Measurements from ENCODE around the gene CHST15. TPM values are rescaled to one million over a fixed set of nuclear protein-coding genes. Genes with fewer than 3 reads are reported as not detected.

The CHST15 gene
- total and polyA plus RNA-seq, 2 experiments from 2014 or later, result 0.06 to 0.11 TPM

GRCh38 chr10:124078714-124079113, 14.7 kb downstream of the CHST15 start:
- H3K79me2 ChIP-seq (ENCODE audit: insufficient read depth), result no peaks in the 10 kb centered on the region
- H2AFZ ChIP-seq, result no peak overlapping the region
- no peak for DNase-seq
- H3K4me1 ChIP-seq (ENCODE audit: insufficient read depth), result no peaks in the 10 kb centered on the region
- TF ChIP-seq EZH2 (IDR thresholded peaks at IDR 0.05; ENCODE audit: insufficient read depth, poor library complexity, severe bottlenecking) (no peak), EZH2phosphoT487 (IDR thresholded peaks at IDR 0.05; ENCODE audit: insufficient read depth, low read depth) (no peak)
- in situ Hi-C loops (cut with MboI), result no loop called here
- no peak overlapping the region for H3K4me3 ChIP-seq
- H3K36me3 ChIP-seq (ENCODE audit: low read depth), result no peaks in the 10 kb centered on the region
- no peaks in the 10 kb centered on the region for H3K9me3 ChIP-seq (ENCODE audit: low read depth)
- no peak overlapping the region for H3K4me2 ChIP-seq (ENCODE audit: unreplicated experiment)
- H3K27me3 ChIP-seq (replicated peaks; ENCODE audit: insufficient read depth), result peaks cover 46% of the 10 kb centered on the region
- no peak overlapping the region for H3K27ac ChIP-seq
- no peaks in the 10 kb centered on the region for H3F3A ChIP-seq (ENCODE audit: insufficient read depth)
- no peaks in the 10 kb centered on the region for H4K20me1 ChIP-seq (ENCODE audit: insufficient read depth)
- H3K9me2 ChIP-seq (ENCODE audit: insufficient read depth), result no peaks in the 10 kb centered on the region
- no peak overlapping the region for H3K9ac ChIP-seq

GRCh38 chr10:124078028-124078427, 15.4 kb downstream of the CHST15 start:
- no peak overlapping the region for H3K4me3 ChIP-seq
- no peak overlapping the region for H3K9ac ChIP-seq
- DNase-seq, result no peak
- no peak overlapping the region for H3K4me2 ChIP-seq (ENCODE audit: unreplicated experiment)
- H3K36me3 ChIP-seq (ENCODE audit: low read depth), result no peaks in the 10 kb centered on the region
- TF ChIP-seq EZH2phosphoT487 (IDR thresholded peaks at IDR 0.05; ENCODE audit: insufficient read depth, low read depth), result no peak
- TF ChIP-seq EZH2 (IDR thresholded peaks at IDR 0.05; ENCODE audit: insufficient read depth, poor library complexity, severe bottlenecking), result no peak
- peaks cover 51% of the 10 kb centered on the region for H3K27me3 ChIP-seq (replicated peaks; ENCODE audit: insufficient read depth)
- no peaks in the 10 kb centered on the region for H3F3A ChIP-seq (ENCODE audit: insufficient read depth)
- 32 to 35% methylated on average over 4 of the region's 4 CpGs for WGBS, 2 experiments (ENCODE audit: low coverage in 1 of 2, low lambda C conversion rate in 2 of 2, missing lambda C conversion rate in 2 of 2)
- no peaks in the 10 kb centered on the region for H3K9me3 ChIP-seq (ENCODE audit: low read depth)
- no peak overlapping the region for H3K27ac ChIP-seq
- no peaks in the 10 kb centered on the region for H3K4me1 ChIP-seq (ENCODE audit: insufficient read depth)
- no peaks in the 10 kb centered on the region for H3K9me2 ChIP-seq (ENCODE audit: insufficient read depth)
- no peaks in the 10 kb centered on the region for H4K20me1 ChIP-seq (ENCODE audit: insufficient read depth)
- no peaks in the 10 kb centered on the region for H3K79me2 ChIP-seq (ENCODE audit: insufficient read depth)
- in situ Hi-C loops (cut with MboI), result no loop called here
- no peak overlapping the region for H2AFZ ChIP-seq

GRCh38 chr10:124077208-124077993, 16.0 kb downstream of the CHST15 start:
- Histone ChIP-seq H3K79me2 (ENCODE audit: insufficient read depth) (no peaks in the 10 kb centered on the region), H3F3A (ENCODE audit: insufficient read depth) (no peaks in the 10 kb centered on the region), H3K4me3 (no peak overlapping the region), H3K4me1 (ENCODE audit: insufficient read depth) (no peaks in the 10 kb centered on the region), H3K9me2 (ENCODE audit: insufficient read depth) (no peaks in the 10 kb centered on the region), H3K27ac (no peak overlapping the region), H3K4me2 (ENCODE audit: unreplicated experiment) (no peak overlapping the region), H3K9ac (no peak overlapping the region), H3K9me3 (ENCODE audit: low read depth) (no peaks in the 10 kb centered on the region), H3K27me3 (replicated peaks; ENCODE audit: insufficient read depth) (peaks cover 54% of the 10 kb centered on the region), H4K20me1 (ENCODE audit: insufficient read depth) (no peaks in the 10 kb centered on the region), H2AFZ (no peak overlapping the region), H3K36me3 (ENCODE audit: low read depth) (no peaks in the 10 kb centered on the region)
- WGBS, 2 experiments (ENCODE audit: low coverage in 1 of 2, low lambda C conversion rate in 2 of 2, missing lambda C conversion rate in 2 of 2), result 54 to 55% methylated on average over 12 of the region's 12 CpGs
- TF ChIP-seq EZH2phosphoT487 (IDR thresholded peaks at IDR 0.05; ENCODE audit: insufficient read depth, low read depth), result no peak
- TF ChIP-seq EZH2 (IDR thresholded peaks at IDR 0.05; ENCODE audit: insufficient read depth, poor library complexity, severe bottlenecking), result no peak
- in situ Hi-C loops (cut with MboI), result no loop called here
- DNase-seq, result no peak

- Histone ChIP-seq H3K36me3 (ENCODE audit: low read depth) (no peaks in the 10 kb centered on the region), H4K20me1 (ENCODE audit: insufficient read depth) (no peaks in the 10 kb centered on the region), H3K9me3 (ENCODE audit: low read depth) (no peaks in the 10 kb centered on the region), H3K4me3 (no peak overlapping the region), H3K27me3 (replicated peaks; ENCODE audit: insufficient read depth) (peaks cover 62% of the 10 kb centered on the region), H3F3A (ENCODE audit: insufficient read depth) (no peaks in the 10 kb centered on the region), H3K9me2 (ENCODE audit: insufficient read depth) (no peaks in the 10 kb centered on the region), H3K4me1 (ENCODE audit: insufficient read depth) (no peaks in the 10 kb centered on the region), H3K9ac (no peak overlapping the region), H3K4me2 (ENCODE audit: unreplicated experiment) (no peak overlapping the region), H3K27ac (no peak overlapping the region), H2AFZ (no peak overlapping the region), H3K79me2 (ENCODE audit: insufficient read depth) (no peaks in the 10 kb centered on the region)
- DNase-seq, result no peak
- in situ Hi-C loops (cut with MboI), result no loop called here
- 50 to 52% methylated on average over 9 of the region's 9 CpGs for WGBS, 2 experiments (ENCODE audit: low coverage in 1 of 2, low lambda C conversion rate in 2 of 2, missing lambda C conversion rate in 2 of 2)
- TF ChIP-seq EZH2 (IDR thresholded peaks at IDR 0.05; ENCODE audit: insufficient read depth, poor library complexity, severe bottlenecking) (no peak), EZH2phosphoT487 (IDR thresholded peaks at IDR 0.05; ENCODE audit: insufficient read depth, low read depth) (no peak)
Observed at GRCh38 chr10:124076148-124076733, 17.2 kb downstream of the CHST15 start.
